ENCODE results near the gene LDLRAP1. TPM values are rescaled to one million over a fixed set of nuclear protein-coding genes. Genes with fewer than 3 reads are reported as not detected.
A peak's percentile ranks its signal among the peaks of the same experiment; 100 is the strongest.
"Not testable (repeated sequence)": the region's sequence is repeated elsewhere in the genome, so short reads cannot be mapped to it uniquely, and the experiment has no call there.

Gene LDLRAP1
- total RNA-seq, 1 donor, result 18.5 TPM

- Histone ChIP-seq H3K9me3 (ENCODE audit: low read depth, low read length) (no peaks in the 10 kb centered on the region), H3K36me3 (ENCODE audit: insufficient read depth, low read length) (no peaks in the 10 kb centered on the region), H3K4me2 (ENCODE audit: insufficient read depth, low read length) (no peak overlapping the region), H3K27ac (ENCODE audit: low read depth, low read length) (no peak overlapping the region), H2AFZ (ENCODE audit: low read length) (no peak overlapping the region), H3K4me1 (ENCODE audit: insufficient read depth, low read length) (no peaks in the 10 kb centered on the region), H3K4me3 (ENCODE audit: insufficient read depth, low read length) (no peak overlapping the region), H4K20me1 (ENCODE audit: insufficient read depth, low read length) (no peaks in the 10 kb centered on the region), H3K27me3 (ENCODE audit: insufficient read depth, low read length) (no peaks in the 10 kb centered on the region), H3K79me2 (ENCODE audit: insufficient read depth, low read length) (no peaks in the 10 kb centered on the region)
- peak; percentile 75 for DNase-seq (ENCODE audit: insufficient read length, low spot score, missing footprints)
- no peak for TF ChIP-seq CTCF (IDR thresholded peaks at IDR 0.05; ENCODE audit: extremely low read depth, low read depth, low read length)
Observed at GRCh38 chr1:25583519-25584370, 40.3 kb downstream of the LDLRAP1 start.

DNA sequence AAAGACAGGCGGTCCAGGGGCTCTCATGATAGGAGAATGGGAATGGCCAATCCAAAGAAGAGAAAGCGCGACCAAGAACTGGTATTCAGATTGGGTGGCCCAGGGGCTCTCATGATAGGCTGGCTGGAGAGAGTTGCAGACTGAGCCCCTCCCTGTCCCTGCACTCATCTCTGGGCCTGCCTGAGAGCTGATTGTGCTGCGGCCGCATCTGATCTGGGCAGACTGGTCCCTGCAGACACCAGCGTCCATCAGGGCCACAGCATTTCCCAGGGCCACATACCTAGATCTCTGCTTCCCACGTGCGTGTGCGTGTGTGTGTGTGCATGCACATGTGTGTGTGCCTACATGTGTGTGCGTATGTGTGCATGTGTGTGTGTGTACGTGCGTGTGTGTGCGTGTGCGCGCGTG is 42.8 kb downstream of the LDLRAP1 start:
- Histone ChIP-seq H3K27me3 (ENCODE audit: insufficient read depth, low read length) (no peaks in the 10 kb centered on the region), H3K36me3 (ENCODE audit: insufficient read depth, low read length) (no peaks in the 10 kb centered on the region), H4K20me1 (ENCODE audit: insufficient read depth, low read length) (no peaks in the 10 kb centered on the region), H3K4me2 (ENCODE audit: insufficient read depth, low read length) (no peak overlapping the region), H3K79me2 (ENCODE audit: insufficient read depth, low read length) (no peaks in the 10 kb centered on the region), H3K27ac (ENCODE audit: low read depth, low read length) (no peak overlapping the region), H3K9me3 (ENCODE audit: low read depth, low read length) (no peaks in the 10 kb centered on the region), H2AFZ (ENCODE audit: low read length) (no peak overlapping the region), H3K4me1 (ENCODE audit: insufficient read depth, low read length) (no peaks in the 10 kb centered on the region), H3K4me3 (ENCODE audit: insufficient read depth, low read length) (no peak overlapping the region)
- peak; percentile 44 for DNase-seq (ENCODE audit: insufficient read length, low spot score, missing footprints)
- TF ChIP-seq CTCF (IDR thresholded peaks at IDR 0.05; ENCODE audit: extremely low read depth, low read depth, low read length), result no peak

DNA sequence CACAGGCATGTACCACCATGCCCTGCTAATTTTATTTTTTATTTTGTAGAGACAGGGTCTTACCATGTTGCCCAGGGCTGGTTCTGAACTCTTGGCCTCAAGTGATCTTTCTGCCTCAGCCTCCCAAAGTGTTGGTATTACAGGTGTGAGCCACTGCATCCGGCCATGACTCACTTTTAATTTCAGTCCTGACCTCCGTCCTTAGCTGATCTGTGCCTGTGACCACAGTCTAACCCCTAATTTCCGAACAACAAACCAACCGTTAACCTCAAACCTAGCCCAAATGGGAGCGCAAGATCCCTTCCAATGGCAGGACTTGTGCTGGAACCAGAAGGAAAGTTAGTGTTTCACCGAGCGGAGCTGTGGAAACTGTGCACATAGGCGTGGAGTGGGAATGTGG is 43.9 kb downstream of the LDLRAP1 start:
- H2AFZ ChIP-seq (ENCODE audit: low read length), result no peak overlapping the region
- H3K27me3 ChIP-seq (ENCODE audit: insufficient read depth, low read length), result no peaks in the 10 kb centered on the region
- DNase-seq (ENCODE audit: insufficient read length, low spot score, missing footprints), result no peak
- no peak overlapping the region for H3K27ac ChIP-seq (ENCODE audit: low read depth, low read length)
- H3K4me1 ChIP-seq (ENCODE audit: insufficient read depth, low read length), result no peaks in the 10 kb centered on the region
- H3K79me2 ChIP-seq (ENCODE audit: insufficient read depth, low read length), result no peaks in the 10 kb centered on the region
- no peaks in the 10 kb centered on the region for H3K36me3 ChIP-seq (ENCODE audit: insufficient read depth, low read length)
- no peak overlapping the region for H3K4me3 ChIP-seq (ENCODE audit: insufficient read depth, low read length)
- H4K20me1 ChIP-seq (ENCODE audit: insufficient read depth, low read length), result no peaks in the 10 kb centered on the region
- H3K9me3 ChIP-seq (ENCODE audit: low read depth, low read length), result no peaks in the 10 kb centered on the region
- H3K4me2 ChIP-seq (ENCODE audit: insufficient read depth, low read length), result no peak overlapping the region
- no peak for TF ChIP-seq CTCF (IDR thresholded peaks at IDR 0.05; ENCODE audit: extremely low read depth, low read depth, low read length)

DNA sequence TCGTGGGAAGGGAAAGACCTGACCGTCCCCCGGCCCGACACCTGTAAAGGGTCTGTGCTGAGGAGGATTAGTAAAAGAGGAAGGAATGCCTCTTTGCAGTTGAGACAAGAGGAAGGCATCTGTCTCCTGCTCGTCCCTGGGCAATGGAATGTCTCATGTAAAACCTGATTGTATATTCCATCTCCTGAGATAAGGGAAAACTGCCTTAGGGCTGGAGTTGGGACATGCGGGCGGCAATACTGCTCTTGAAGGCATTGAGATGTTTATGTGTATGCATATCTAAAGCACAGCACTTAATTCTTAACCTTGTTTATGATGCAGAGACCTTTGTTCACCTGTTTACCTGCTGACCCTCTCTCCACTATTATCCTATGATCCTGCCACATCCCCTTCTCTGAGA is 44.8 kb downstream of the LDLRAP1 start:
- not testable (repeated sequence) for H4K20me1 ChIP-seq (ENCODE audit: insufficient read depth, low read length); H3K4me2 ChIP-seq (ENCODE audit: insufficient read depth, low read length); H3K4me3 ChIP-seq (ENCODE audit: insufficient read depth, low read length); H3K36me3 ChIP-seq (ENCODE audit: insufficient read depth, low read length); H3K27me3 ChIP-seq (ENCODE audit: insufficient read depth, low read length); DNase-seq (ENCODE audit: insufficient read length, low spot score, missing footprints); H3K27ac ChIP-seq (ENCODE audit: low read depth, low read length); H3K9me3 ChIP-seq (ENCODE audit: low read depth, low read length); H3K79me2 ChIP-seq (ENCODE audit: insufficient read depth, low read length); H2AFZ ChIP-seq (ENCODE audit: low read length); H3K4me1 ChIP-seq (ENCODE audit: insufficient read depth, low read length)

- not testable (repeated sequence) for H3K27ac ChIP-seq (ENCODE audit: low read depth, low read length); H3K4me1 ChIP-seq (ENCODE audit: insufficient read depth, low read length); H3K4me2 ChIP-seq (ENCODE audit: insufficient read depth, low read length); H3K9me3 ChIP-seq (ENCODE audit: low read depth, low read length); H4K20me1 ChIP-seq (ENCODE audit: insufficient read depth, low read length); H3K27me3 ChIP-seq (ENCODE audit: insufficient read depth, low read length); H2AFZ ChIP-seq (ENCODE audit: low read length); H3K4me3 ChIP-seq (ENCODE audit: insufficient read depth, low read length); H3K79me2 ChIP-seq (ENCODE audit: insufficient read depth, low read length); DNase-seq (ENCODE audit: insufficient read length, low spot score, missing footprints); H3K36me3 ChIP-seq (ENCODE audit: insufficient read depth, low read length)
Observed at GRCh38 chr1:25588786-25589185, 45.4 kb downstream of the LDLRAP1 start.
